Measurements from ENCODE around the gene CDR2.

CDR2 gene

DNA sequence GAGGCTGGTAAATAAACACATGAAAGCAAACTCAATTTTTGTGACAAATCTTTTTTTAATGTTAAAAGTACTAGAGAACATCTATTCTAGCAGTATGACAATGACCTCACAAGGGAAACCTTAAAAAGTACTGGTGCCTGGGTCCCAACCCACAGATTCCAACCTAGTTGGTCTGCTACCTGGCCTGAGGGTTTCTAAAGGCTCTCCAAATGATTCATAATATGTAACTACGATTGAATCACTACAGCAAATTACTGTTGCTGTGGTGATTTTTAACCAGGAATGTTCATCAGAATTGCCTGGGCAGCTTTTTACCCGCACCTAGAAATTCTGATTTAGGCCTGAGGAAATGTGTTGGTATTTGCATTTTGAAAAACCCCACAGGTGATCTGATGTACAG is 26.1 kb downstream of the CDR2 start:
- H4K5ac ChIP-seq (ENCODE audit: low read length): no peak overlapping the region
- H3K36me3 ChIP-seq (ENCODE audit: control insufficient read depth, insufficient read depth, low read length): peaks cover 14% of the 10 kb centered on the region
- DNase-seq: no peak
- peaks cover 2% of the 10 kb centered on the region for H3K4me1 ChIP-seq (ENCODE audit: control insufficient read depth, low read depth, low read length)
- H4K8ac ChIP-seq (ENCODE audit: low read depth, low read length): no peak overlapping the region
- no peak overlapping the region for H3K4me2 ChIP-seq (ENCODE audit: low read length)
- peaks cover 3% of the 10 kb centered on the region for H3K79me1 ChIP-seq (ENCODE audit: low read length)
- H3K79me2 ChIP-seq (ENCODE audit: control insufficient read depth, insufficient read depth, low read length): peaks cover 2% of the 10 kb centered on the region
- no peak overlapping the region for H2BK15ac ChIP-seq (replicated peaks; ENCODE audit: low read depth)
- no peak overlapping the region for H3K18ac ChIP-seq (ENCODE audit: low read length)
- no CpG with 5 or more reads among the region's 2 CpGs for WGBS (ENCODE audit: extremely low coverage, insufficient coverage, low lambda C conversion rate)
- no peak overlapping the region for H3K4ac ChIP-seq (ENCODE audit: low read depth, low read length)
- H3K9ac ChIP-seq (ENCODE audit: low read length): no peak overlapping the region
- H3K56ac ChIP-seq (ENCODE audit: low read length): no peak overlapping the region
- no peak overlapping the region for H3K4me3 ChIP-seq (ENCODE audit: low read length)
- H2BK5ac ChIP-seq (ENCODE audit: low read length): no peak overlapping the region
- H3K27me3 ChIP-seq (ENCODE audit: insufficient read depth, low read length, poor library complexity): no peaks in the 10 kb centered on the region
- no peak overlapping the region for H3K23ac ChIP-seq (ENCODE audit: low read length)
- no peak overlapping the region for H2AK5ac ChIP-seq (ENCODE audit: low read length)
- H3K27ac ChIP-seq (ENCODE audit: low read depth, low read length): no peak overlapping the region
- no peak overlapping the region for H2BK120ac ChIP-seq (ENCODE audit: low read depth, low read length)

DNA sequence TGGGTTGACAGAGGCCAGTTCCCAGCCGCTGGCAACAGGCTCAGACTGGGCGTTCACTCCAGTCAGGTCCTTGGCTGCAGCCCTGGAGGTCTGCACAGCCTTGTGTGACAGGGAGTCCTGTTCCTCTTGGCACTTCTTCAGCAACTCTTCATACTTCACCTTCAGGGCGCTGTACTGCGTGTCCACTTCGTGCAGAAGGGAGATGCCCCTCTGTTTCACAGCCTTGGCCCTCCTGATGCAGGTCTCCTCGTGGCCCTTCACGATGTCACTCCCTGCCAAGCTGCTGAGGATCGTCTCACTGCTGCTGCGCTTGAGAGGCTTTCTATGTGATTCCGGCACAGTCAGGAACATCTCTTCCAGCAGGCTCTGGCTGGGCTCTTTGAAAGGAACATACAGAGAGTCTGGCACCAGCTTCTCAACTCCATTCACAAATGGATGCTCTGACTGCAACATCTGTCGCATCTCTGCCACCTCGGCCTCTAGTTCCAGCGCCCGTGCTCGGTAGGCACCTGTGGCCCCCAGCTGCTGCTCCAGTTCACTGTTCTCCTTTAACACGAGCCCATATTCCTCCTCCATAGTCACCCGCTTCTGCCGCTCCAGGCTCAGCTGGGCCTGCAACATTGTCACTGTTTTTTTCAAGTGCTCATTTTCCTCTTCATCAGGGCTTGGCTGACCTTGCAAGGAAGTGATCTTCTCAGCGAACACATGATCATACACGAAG is 27.2 kb downstream of the CDR2 start:
- no peak overlapping the region for H3K23ac ChIP-seq (ENCODE audit: low read length)
- no peaks in the 10 kb centered on the region for H3K27me3 ChIP-seq (ENCODE audit: insufficient read depth, low read length, poor library complexity)
- H4K5ac ChIP-seq (ENCODE audit: low read length): no peak overlapping the region
- no peak overlapping the region for H3K56ac ChIP-seq (ENCODE audit: low read length)
- H2BK5ac ChIP-seq (ENCODE audit: low read length): no peak overlapping the region
- H3K36me3 ChIP-seq (ENCODE audit: control insufficient read depth, insufficient read depth, low read length): peaks cover 14% of the 10 kb centered on the region
- no peak overlapping the region for H3K4me3 ChIP-seq (ENCODE audit: low read length)
- no peak overlapping the region for H2AK5ac ChIP-seq (ENCODE audit: low read length)
- no peak overlapping the region for H3K9ac ChIP-seq (ENCODE audit: low read length)
- no peak overlapping the region for H4K8ac ChIP-seq (ENCODE audit: low read depth, low read length)
- no peak overlapping the region for H3K18ac ChIP-seq (ENCODE audit: low read length)
- H3K4me2 ChIP-seq (ENCODE audit: low read length): no peak overlapping the region
- H3K4ac ChIP-seq (ENCODE audit: low read depth, low read length): no peak overlapping the region
- DNase-seq: no peak
- H3K4me1 ChIP-seq (ENCODE audit: control insufficient read depth, low read depth, low read length): no peaks in the 10 kb centered on the region
- WGBS (ENCODE audit: extremely low coverage, insufficient coverage, low lambda C conversion rate): no CpG with 5 or more reads among the region's 20 CpGs
- peak overlapping the region; percentile 4 for H3K27ac ChIP-seq (ENCODE audit: low read depth, low read length)
- H3K79me2 ChIP-seq (ENCODE audit: control insufficient read depth, insufficient read depth, low read length): peaks cover 2% of the 10 kb centered on the region
- H2BK120ac ChIP-seq (ENCODE audit: low read depth, low read length): no peak overlapping the region
- no peak overlapping the region for H2BK15ac ChIP-seq (replicated peaks; ENCODE audit: low read depth)
- H3K79me1 ChIP-seq (ENCODE audit: low read length): peaks cover 3% of the 10 kb centered on the region

DNA sequence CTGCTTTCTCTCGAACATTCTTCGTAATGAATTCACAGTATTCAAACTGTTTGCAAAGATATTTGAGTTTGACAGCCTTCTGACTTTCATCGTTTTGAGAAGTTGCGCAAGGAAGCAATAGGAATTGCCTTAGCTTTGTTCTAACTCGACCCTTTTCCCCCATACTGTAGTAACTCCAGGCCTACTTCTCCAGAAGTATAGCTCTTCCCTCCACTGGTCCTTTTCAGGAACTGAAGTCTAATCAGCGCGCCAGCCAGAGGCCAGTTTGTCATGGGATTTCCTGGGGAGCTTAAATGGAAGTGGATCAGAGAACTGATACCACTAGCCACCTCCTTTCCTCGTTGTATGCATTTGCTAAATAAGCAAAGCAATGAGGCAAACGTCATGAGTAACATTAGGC is 27.9 kb downstream of the CDR2 start:
- Histone ChIP-seq H3K36me3 (ENCODE audit: control insufficient read depth, insufficient read depth, low read length) (peaks cover 12% of the 10 kb centered on the region), H3K4ac (ENCODE audit: low read depth, low read length) (no peak overlapping the region), H3K23ac (ENCODE audit: low read length) (no peak overlapping the region), H3K27ac (ENCODE audit: low read depth, low read length) (no peak overlapping the region), H2BK15ac (replicated peaks; ENCODE audit: low read depth) (no peak overlapping the region), H3K9ac (ENCODE audit: low read length) (no peak overlapping the region), H3K4me1 (ENCODE audit: control insufficient read depth, low read depth, low read length) (no peaks in the 10 kb centered on the region), H2BK5ac (ENCODE audit: low read length) (no peak overlapping the region), H3K56ac (ENCODE audit: low read length) (no peak overlapping the region), H3K4me2 (ENCODE audit: low read length) (no peak overlapping the region), H4K5ac (ENCODE audit: low read length) (no peak overlapping the region), H3K27me3 (ENCODE audit: insufficient read depth, low read length, poor library complexity) (no peaks in the 10 kb centered on the region), H3K79me2 (ENCODE audit: control insufficient read depth, insufficient read depth, low read length) (no peaks in the 10 kb centered on the region), H4K8ac (ENCODE audit: low read depth, low read length) (no peak overlapping the region), H2BK120ac (ENCODE audit: low read depth, low read length) (no peak overlapping the region), H3K18ac (ENCODE audit: low read length) (no peak overlapping the region), H3K79me1 (ENCODE audit: low read length) (no peaks in the 10 kb centered on the region), H3K4me3 (ENCODE audit: low read length) (no peak overlapping the region), H2AK5ac (ENCODE audit: low read length) (no peak overlapping the region)
- no CpG with 5 or more reads among the region's 9 CpGs for WGBS (ENCODE audit: extremely low coverage, insufficient coverage, low lambda C conversion rate)
- peak; percentile 26 for DNase-seq

DNA sequence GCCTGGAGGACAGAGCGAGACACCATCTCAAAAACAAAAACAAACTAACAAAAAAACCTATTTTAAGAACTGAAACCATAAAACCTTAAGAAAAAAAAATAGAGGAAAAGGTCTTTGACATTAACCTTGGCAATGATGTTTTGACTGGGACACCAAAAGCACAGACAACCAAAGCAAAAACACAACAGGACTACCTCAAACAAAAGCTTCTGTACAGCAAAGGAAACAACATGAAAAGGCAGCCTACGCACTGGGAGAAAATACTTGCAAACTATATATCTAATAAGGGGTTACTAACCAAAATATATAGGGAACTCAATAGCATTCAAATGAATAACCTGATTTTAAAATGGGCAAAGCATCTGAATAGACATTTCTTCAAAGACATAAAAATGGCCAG is 32.3 kb downstream of the CDR2 start:
- no peak for DNase-seq
- Histone ChIP-seq H3K36me3 (ENCODE audit: control insufficient read depth, insufficient read depth, low read length) (peaks cover 4% of the 10 kb centered on the region), H2BK120ac (ENCODE audit: low read depth, low read length) (no peak overlapping the region), H3K27me3 (ENCODE audit: insufficient read depth, low read length, poor library complexity) (no peaks in the 10 kb centered on the region), H4K8ac (ENCODE audit: low read depth, low read length) (no peak overlapping the region), H4K5ac (ENCODE audit: low read length) (no peak overlapping the region), H2BK5ac (ENCODE audit: low read length) (no peak overlapping the region), H3K4me1 (ENCODE audit: control insufficient read depth, low read depth, low read length) (no peaks in the 10 kb centered on the region), H3K9ac (ENCODE audit: low read length) (no peak overlapping the region), H3K4me2 (ENCODE audit: low read length) (no peak overlapping the region), H3K79me1 (ENCODE audit: low read length) (no peaks in the 10 kb centered on the region), H3K4me3 (ENCODE audit: low read length) (no peak overlapping the region), H2AK5ac (ENCODE audit: low read length) (no peak overlapping the region), H3K27ac (ENCODE audit: low read depth, low read length) (no peak overlapping the region), H3K4ac (ENCODE audit: low read depth, low read length) (no peak overlapping the region), H3K79me2 (ENCODE audit: control insufficient read depth, insufficient read depth, low read length) (no peaks in the 10 kb centered on the region), H3K23ac (ENCODE audit: low read length) (no peak overlapping the region), H3K56ac (ENCODE audit: low read length) (no peak overlapping the region), H3K18ac (ENCODE audit: low read length) (no peak overlapping the region), H2BK15ac (replicated peaks; ENCODE audit: low read depth) (no peak overlapping the region)
- WGBS (ENCODE audit: extremely low coverage, insufficient coverage, low lambda C conversion rate): no CpG with 5 or more reads among the region's 2 CpGs

DNA sequence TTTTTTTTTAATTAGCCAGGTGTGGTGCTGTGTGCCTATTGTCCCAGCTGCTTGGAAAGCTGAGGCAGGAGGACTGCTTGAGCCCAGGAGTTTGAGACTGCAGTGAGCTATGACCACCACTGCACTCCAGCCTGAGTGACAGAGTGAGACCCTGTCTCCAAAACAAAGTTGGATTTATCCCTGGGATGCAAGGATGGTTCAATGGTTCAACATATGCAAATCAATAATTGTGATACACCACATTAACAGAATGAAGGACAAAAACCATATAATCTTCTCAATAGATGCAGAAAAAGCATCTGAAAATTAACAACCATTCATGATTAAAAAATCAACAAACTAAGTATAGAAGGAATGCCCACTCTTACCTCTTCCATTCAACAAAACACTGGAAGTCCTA is 33.5 kb downstream of the CDR2 start:
- Histone ChIP-seq H3K23ac (ENCODE audit: low read length) (no peak overlapping the region), H3K27me3 (ENCODE audit: insufficient read depth, low read length, poor library complexity) (no peaks in the 10 kb centered on the region), H3K4me1 (ENCODE audit: control insufficient read depth, low read depth, low read length) (no peaks in the 10 kb centered on the region), H2BK15ac (replicated peaks; ENCODE audit: low read depth) (no peak overlapping the region), H3K4me2 (ENCODE audit: low read length) (no peak overlapping the region), H4K5ac (ENCODE audit: low read length) (no peak overlapping the region), H2BK120ac (ENCODE audit: low read depth, low read length) (no peak overlapping the region), H3K36me3 (ENCODE audit: control insufficient read depth, insufficient read depth, low read length) (peaks cover 3% of the 10 kb centered on the region), H3K4ac (ENCODE audit: low read depth, low read length) (no peak overlapping the region), H3K9ac (ENCODE audit: low read length) (no peak overlapping the region), H3K4me3 (ENCODE audit: low read length) (no peak overlapping the region), H3K79me2 (ENCODE audit: control insufficient read depth, insufficient read depth, low read length) (no peaks in the 10 kb centered on the region), H3K56ac (ENCODE audit: low read length) (no peak overlapping the region), H3K18ac (ENCODE audit: low read length) (no peak overlapping the region), H2AK5ac (ENCODE audit: low read length) (no peak overlapping the region), H3K79me1 (ENCODE audit: low read length) (no peaks in the 10 kb centered on the region), H3K27ac (ENCODE audit: low read depth, low read length) (no peak overlapping the region), H4K8ac (ENCODE audit: low read depth, low read length) (no peak overlapping the region), H2BK5ac (ENCODE audit: low read length) (no peak overlapping the region)
- DNase-seq: no peak
